Measurements from ENCODE around the gene BLMH. TPM values are rescaled to one million over a fixed set of nuclear protein-coding genes. Genes with fewer than 3 reads are reported as not detected.

BLMH gene
- total RNA-seq, 2 donors from 2014 or later, result 10.8 to 13.9 TPM

- Histone ChIP-seq H3K27ac (no peak overlapping the region), H3K4me1 (no peaks in the 10 kb centered on the region), H3K4me3 (no peak overlapping the region), H3K9me3 (no peaks in the 10 kb centered on the region), H3K36me3 (no peaks in the 10 kb centered on the region), H3K27me3 (no peaks in the 10 kb centered on the region)
- TF ChIP-seq CTCF (IDR thresholded peaks at IDR 0.05), result no peak
- DNase-seq (ENCODE audit: low spot score), result no peak
Observed at GRCh38 chr17:30225919-30226553, 65.7 kb downstream of the BLMH start.

- H3K27me3 ChIP-seq, result no peaks in the 10 kb centered on the region
- no peaks in the 10 kb centered on the region for H3K36me3 ChIP-seq
- no peak for TF ChIP-seq CTCF (IDR thresholded peaks at IDR 0.05)
- no peak overlapping the region for H3K27ac ChIP-seq
- H3K9me3 ChIP-seq, result no peaks in the 10 kb centered on the region
- H3K4me1 ChIP-seq, result no peaks in the 10 kb centered on the region
- H3K4me3 ChIP-seq, result no peak overlapping the region
- DNase-seq (ENCODE audit: low spot score), result no peak
Observed at GRCh38 chr17:30225112-30225511, 66.6 kb downstream of the BLMH start.

- H3K27ac ChIP-seq, result no peak overlapping the region
- no peak for TF ChIP-seq CTCF (IDR thresholded peaks at IDR 0.05)
Observed at GRCh38 chr17:30224419-30224960, 67.3 kb downstream of the BLMH start.

GRCh38 chr17:30222721-30223175, 69.0 kb downstream of the BLMH start:
- no peak for TF ChIP-seq CTCF (IDR thresholded peaks at IDR 0.05)
- Histone ChIP-seq H3K36me3 (no peaks in the 10 kb centered on the region), H3K4me3 (no peak overlapping the region), H3K9me3 (no peaks in the 10 kb centered on the region), H3K4me1 (no peaks in the 10 kb centered on the region), H3K27me3 (no peaks in the 10 kb centered on the region), H3K27ac (no peak overlapping the region)
- DNase-seq (ENCODE audit: low spot score), result no peak

More at GRCh38 chr17:30224419-30224960, 67.3 kb downstream of the BLMH start:
- Histone ChIP-seq H3K27me3 (no peaks in the 10 kb centered on the region), H3K36me3 (no peaks in the 10 kb centered on the region), H3K4me3 (no peak overlapping the region), H3K4me1 (no peaks in the 10 kb centered on the region), H3K9me3 (no peaks in the 10 kb centered on the region)
- DNase-seq (ENCODE audit: low spot score), result no peak

- H3K9me3 ChIP-seq, result no peaks in the 10 kb centered on the region
- H3K36me3 ChIP-seq, result no peaks in the 10 kb centered on the region
- no peaks in the 10 kb centered on the region for H3K4me1 ChIP-seq
- no peak for DNase-seq (ENCODE audit: low spot score)
- no peak overlapping the region for H3K27ac ChIP-seq
- no peaks in the 10 kb centered on the region for H3K27me3 ChIP-seq
- no peak for TF ChIP-seq CTCF (IDR thresholded peaks at IDR 0.05)
- no peak overlapping the region for H3K4me3 ChIP-seq
Observed at GRCh38 chr17:30222251-30222650, 69.5 kb downstream of the BLMH start.

GRCh38 chr17:30221346-30221745, 70.4 kb downstream of the BLMH start:
- Histone ChIP-seq H3K27me3 (no peaks in the 10 kb centered on the region), H3K27ac (no peak overlapping the region), H3K9me3 (no peaks in the 10 kb centered on the region), H3K4me1 (no peaks in the 10 kb centered on the region), H3K4me3 (no peak overlapping the region), H3K36me3 (no peaks in the 10 kb centered on the region)
- no peak for DNase-seq (ENCODE audit: low spot score)
- no peak for TF ChIP-seq CTCF (IDR thresholded peaks at IDR 0.05)

Measured in right atrium auricular region (tissue), 2 donors.